Common myeloid progenitor, CD34-positive (primary cell): ENCODE measurements around the gene THBD.

Experiments
- CTCF ChIA-PET: fragments of 350-600 bp; sonication (Branson Sonifier 250); formaldehyde crosslinking; loops from one replicate; lab custom pipeline; 2021; ENCODE audit warnings: antibody characterized with exemption; lab: Charles Lee
- POLR2A ChIA-PET: fragments of 350-600 bp; sonication (Branson Sonifier 250); formaldehyde crosslinking; loops from one replicate; lab custom pipeline; 2021; ENCODE audit warnings: antibody characterized with exemption; lab: Charles Lee
- DNase-seq, 3 donors: peaks; one replicate each; pipeline versions ENCODE4 v3.0.0 to v3.0.0-alpha.2; 2013
- H3K27ac ChIP-seq, 2 experiments: 1 replicate in 1 of 2; 2 replicates in 1 of 2; pipeline ENCODE4 v1.7.0; 2013; ENCODE audit warnings: inconsistent platforms in 2 of 2, low read length in 2 of 2, mild to moderate bottlenecking in 2 of 2, low read depth in 1 of 2, moderate library complexity in 1 of 2; ENCODE audit not compliant: severe bottlenecking in 2 of 2, insufficient read depth in 1 of 2, poor library complexity in 1 of 2
- H3K27me3 ChIP-seq, 5 experiments: replicated peaks in 2 of 5; 1 replicate in 3 of 5; 2 replicates in 2 of 5; pipeline versions ENCODE4 v1.6.1 to v1.7.0; 2013; ENCODE audit warnings: low read length in 4 of 5, mild to moderate bottlenecking in 2 of 5, moderate library complexity in 2 of 5, inconsistent platforms in 1 of 5; ENCODE audit not compliant: insufficient read depth in 5 of 5, control insufficient read depth in 4 of 5
- H3K36me3 ChIP-seq, 4 experiments: 1 replicate in 2 of 4; 2 replicates in 2 of 4; pipeline versions ENCODE4 v1.6.1 to v1.7.0; 2013; ENCODE audit warnings: low read length in 3 of 4, control low read depth in 1 of 4, mild to moderate bottlenecking in 1 of 4; ENCODE audit not compliant: control insufficient read depth in 4 of 4, insufficient read depth in 4 of 4
- H3K4me1 ChIP-seq, 4 experiments: 1 replicate in 3 of 4; 2 replicates in 1 of 4; pipeline versions ENCODE4 v1.6.1 to v1.7.1; 2013; ENCODE audit warnings: low read length in 3 of 4, mild to moderate bottlenecking in 3 of 4, control low read depth in 1 of 4, inconsistent platforms in 1 of 4, moderate library complexity in 1 of 4; ENCODE audit not compliant: control insufficient read depth in 4 of 4, insufficient read depth in 4 of 4; ENCODE audit errors: control extremely low read depth in 1 of 4
- H3K4me3 ChIP-seq, 7 experiments: 1 replicate in 4 of 7; 2 replicates in 3 of 7; pipeline versions ENCODE4 v1.5.1 to v1.7.0; 2013; ENCODE audit warnings: mild to moderate bottlenecking in 7 of 7, low read length in 6 of 7, moderate library complexity in 6 of 7, inconsistent platforms in 2 of 7, low read depth in 2 of 7, control low read depth in 1 of 7; ENCODE audit not compliant: insufficient read depth in 4 of 7, control insufficient read depth in 1 of 7; ENCODE audit errors: extremely low read depth in 1 of 7
- H3K9me3 ChIP-seq, 5 experiments: 1 replicate in 4 of 5; 2 replicates in 1 of 5; pipeline versions ENCODE4 v1.6.1 to v1.7.1; 2013; ENCODE audit warnings: low read length in 4 of 5, mild to moderate bottlenecking in 2 of 5, inconsistent platforms in 1 of 5, low read depth in 1 of 5, moderate library complexity in 1 of 5; ENCODE audit not compliant: control insufficient read depth in 4 of 5, insufficient read depth in 2 of 5; ENCODE audit errors: control extremely low read depth in 1 of 5
- WGBS: methylation state at CpG from one replicate; pipeline ENCODE4 v1.1.5; 2013; ENCODE audit not compliant: insufficient coverage; 5-methylcytosine and 5-hydroxymethylcytosine counted together

THBD gene

DNA sequence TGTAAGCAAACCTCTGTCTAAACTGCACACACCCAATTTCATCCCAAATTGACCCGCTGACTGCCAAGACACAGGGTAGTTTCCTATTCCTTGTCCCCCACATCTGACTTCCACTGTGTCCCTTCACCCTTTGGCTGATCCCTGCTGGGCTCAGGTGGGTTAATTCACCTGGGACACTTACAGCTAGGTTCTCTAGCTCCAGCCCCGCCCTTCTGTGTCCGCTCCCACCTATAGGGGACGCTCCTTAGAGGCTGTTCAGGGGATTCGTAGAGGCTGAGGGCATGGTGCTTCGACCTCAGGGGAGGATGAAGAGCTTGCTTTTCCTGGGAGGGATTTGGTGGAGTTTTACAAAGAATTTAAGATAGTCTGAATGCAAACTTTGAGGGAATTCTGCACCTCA lies 40.7 kb upstream of the THBD start:
- ChIA-PET CTCF (interaction anchor here (1.0 kb wide), 1 partner anchor 22 kb away, joined by 4 read pairs; no protein-coding TSS in a partner anchor), POLR2A (no interaction called here)
- no peak for DNase-seq
- no peak overlapping the region for H3K27ac ChIP-seq
- peaks cover 0 to 3% (median 0%) of the 10 kb centered on the region in 5 experiments for H3K27me3 ChIP-seq
- no peaks in the 10 kb centered on the region for H3K36me3 ChIP-seq
- H3K4me1 ChIP-seq: peaks cover 8 to 36% (median 31%) of the 10 kb centered on the region in 4 experiments
- no peaks in the 10 kb centered on the region for H3K9me3 ChIP-seq
- 96% methylated on average over 4 of the region's 6 CpGs for WGBS
- no peak overlapping the region for H3K4me3 ChIP-seq

DNA sequence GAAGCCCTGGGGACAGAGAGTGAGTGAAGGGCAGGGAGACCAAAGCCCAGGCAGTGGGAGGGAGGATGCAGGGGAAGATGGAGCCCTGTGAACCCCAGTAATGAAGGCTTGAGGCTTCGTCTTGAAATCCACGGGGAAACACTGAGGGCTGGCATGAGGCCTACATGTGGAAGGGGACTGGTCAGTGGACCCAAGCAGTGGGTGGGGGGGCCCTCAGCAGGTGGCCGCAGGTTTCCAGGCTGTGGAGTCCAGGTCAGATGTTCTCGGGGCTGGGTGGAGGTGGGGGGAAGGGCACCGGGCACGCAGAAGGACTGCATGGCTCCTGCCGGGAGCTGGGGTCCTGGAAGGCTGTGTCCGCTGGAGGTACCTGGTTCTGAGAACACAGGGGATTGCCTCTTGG lies 39.4 kb upstream of the THBD start:
- ChIA-PET CTCF (interaction anchor here (1.1 kb wide), 1 partner anchor 13 kb away, joined by 3 read pairs; no protein-coding TSS in a partner anchor), POLR2A (no interaction called here)
- no peaks in the 10 kb centered on the region for H3K36me3 ChIP-seq
- no peak overlapping the region for H3K27ac ChIP-seq
- no peaks in the 10 kb centered on the region for H3K9me3 ChIP-seq
- WGBS: 100% methylated on average over 8 of the region's 8 CpGs
- no peak for DNase-seq
- H3K4me1 ChIP-seq: peaks cover 8 to 49% (median 37%) of the 10 kb centered on the region in 4 experiments
- H3K4me3 ChIP-seq: no peak overlapping the region
- no peaks in the 10 kb centered on the region for H3K27me3 ChIP-seq

DNA sequence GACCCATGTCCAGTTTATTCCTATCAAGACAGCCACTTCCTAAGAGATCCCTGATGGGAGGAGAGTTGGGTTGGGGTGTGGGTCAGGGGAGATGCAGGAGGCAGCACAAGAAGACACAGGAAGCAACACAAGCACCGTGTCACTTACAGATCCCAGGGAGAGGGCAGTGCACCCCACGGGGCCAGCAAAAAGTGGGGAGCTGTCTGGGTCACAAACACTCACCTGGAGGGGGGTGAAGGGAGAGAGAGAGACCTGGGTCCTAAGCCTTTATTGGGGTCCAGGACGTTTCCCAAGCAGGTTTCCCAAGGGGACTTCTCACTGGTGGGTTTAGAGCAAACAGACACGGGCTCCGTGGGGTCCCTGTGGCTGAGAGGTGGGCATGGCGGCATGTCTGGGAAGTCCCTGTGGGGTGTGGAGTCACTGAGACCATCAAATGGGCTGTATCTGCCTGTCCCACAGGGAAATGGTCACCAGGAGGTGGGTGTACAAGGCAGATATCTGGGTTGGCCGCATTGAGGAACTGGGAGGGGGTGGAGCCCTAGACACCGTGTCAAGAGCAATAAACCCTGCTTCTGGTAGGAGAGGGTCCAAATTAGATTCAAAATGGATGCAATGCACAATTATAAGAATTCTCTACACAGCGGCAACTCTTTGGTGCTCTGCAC lies 38.2 kb upstream of the THBD start:
- peak overlapping the region in 1 of 2 experiments; percentile 15 for H3K27ac ChIP-seq
- H3K36me3 ChIP-seq: no peaks in the 10 kb centered on the region
- CTCF ChIA-PET: interaction anchor here (1.1 kb wide), 1 partner anchor 37 kb away, joined by 3 read pairs; no protein-coding TSS in a partner anchor
- peaks cover 14 to 60% (median 41%) of the 10 kb centered on the region in 4 experiments for H3K4me1 ChIP-seq
- POLR2A ChIA-PET: no interaction called here
- H3K27me3 ChIP-seq: no peaks in the 10 kb centered on the region
- no peak overlapping the region for H3K4me3 ChIP-seq
- H3K9me3 ChIP-seq: no peaks in the 10 kb centered on the region
- WGBS: 67% methylated on average over 8 of the region's 9 CpGs
- DNase-seq: peak; percentile 12 to 64 (median 50)

DNA sequence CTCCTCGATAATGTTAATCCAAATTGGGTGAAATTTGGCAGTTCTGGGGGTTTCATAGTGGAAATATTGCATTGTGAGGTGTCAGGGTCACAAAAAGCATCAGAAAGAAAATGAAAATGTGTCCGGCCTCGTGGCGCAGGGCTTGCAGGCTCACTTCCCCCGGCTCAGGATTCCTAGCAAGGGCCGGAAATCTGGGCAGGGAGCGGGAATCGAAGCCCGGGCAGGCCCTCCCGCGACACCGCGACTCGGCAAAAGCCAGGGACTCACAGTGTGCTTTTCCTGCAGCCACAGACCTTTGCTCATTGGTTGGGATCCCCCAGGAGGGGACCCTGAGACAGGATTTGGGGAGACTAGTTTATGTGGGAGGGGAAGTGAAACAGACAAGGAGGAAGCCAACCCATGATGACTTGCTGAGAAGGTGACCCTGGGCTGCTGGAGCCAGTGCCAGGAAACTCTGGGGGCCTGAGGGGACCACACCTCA lies 37.5 kb upstream of the THBD start:
- WGBS: 86% methylated on average over 9 of the region's 14 CpGs
- CTCF ChIA-PET: interaction anchor here (1.5 to 1.8 kb wide), 3 partner anchors 26 to 397 kb away, joined by 4 to 6 read pairs (median 5); partner anchors contain the start of gene THBD

DNA sequence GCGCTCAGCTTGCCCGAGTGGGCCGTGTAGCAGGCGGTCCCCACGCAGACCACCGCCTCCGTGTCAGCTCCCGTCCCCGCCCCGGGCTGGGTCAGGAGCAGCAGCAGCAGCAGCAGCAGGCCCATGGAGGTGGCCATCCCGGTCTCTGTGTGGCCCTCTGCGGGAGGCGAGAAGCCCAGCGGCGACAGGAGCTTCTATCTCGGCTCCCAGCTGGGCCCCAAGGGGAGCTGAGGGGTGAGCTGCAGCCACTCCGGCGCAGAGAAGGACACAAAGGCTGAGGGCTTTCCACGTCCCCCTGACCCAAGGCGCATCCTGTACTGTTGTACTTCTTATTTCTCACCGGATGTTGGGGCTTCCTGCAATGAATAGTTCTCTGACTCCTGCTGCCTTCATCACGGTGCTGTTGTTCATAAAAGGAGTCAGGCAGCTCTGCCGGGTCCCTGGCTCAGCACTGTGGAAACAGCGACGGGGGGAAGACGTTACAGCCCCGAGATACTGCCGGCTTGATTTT lies 36.6 kb upstream of the THBD start, which contains the start of gene CD93:
Gene CD93, minus strand, starts transcription at position 269 of the 511 bp plus-strand sequence. Its CDS starts 132 bp downstream, at position 137.
- DNase-seq: peak; percentile 34 to 74 (median 65)
- 10% methylated on average over 27 of the region's 28 CpGs for WGBS
- POLR2A ChIA-PET: interaction anchor here (0.8 to 1.4 kb wide), 2 partner anchors 28 to 39 kb away, joined by 3 read pairs; no protein-coding TSS in a partner anchor
- no peaks in the 10 kb centered on the region for H3K27me3 ChIP-seq
- no peaks in the 10 kb centered on the region for H3K9me3 ChIP-seq
- H3K4me1 ChIP-seq: peaks cover 14 to 75% (median 45%) of the 10 kb centered on the region in 4 experiments
- H3K4me3 ChIP-seq: peak within 1 kb of the TSS in 4 of 7 experiments; percentile 5 to 58 (median 51)
- no peaks in the 10 kb centered on the region for H3K36me3 ChIP-seq
- CTCF ChIA-PET: interaction anchor here (1.3 to 1.8 kb wide), 5 partner anchors 25 to 396 kb away, joined by 3 to 6 read pairs (median 5); partner anchors contain the start of gene THBD
- H3K27ac ChIP-seq: peak within 1 kb of the TSS in 1 of 2 experiments; percentile 14

More for the DNA sequence above, 37.5 kb upstream of the THBD start:
- DNase-seq: peak in 1 of 3 donors; percentile 24
- no peak overlapping the region for H3K27ac ChIP-seq
- H3K9me3 ChIP-seq: no peaks in the 10 kb centered on the region
- H3K27me3 ChIP-seq: no peaks in the 10 kb centered on the region
- POLR2A ChIA-PET: interaction anchor here (0.8 to 1.4 kb wide), 2 partner anchors 27 to 38 kb away, joined by 3 read pairs; no protein-coding TSS in a partner anchor
- H3K4me3 ChIP-seq: peak overlapping the region in 3 of 7 experiments; percentile 45 to 58 (median 57)
- H3K4me1 ChIP-seq: peaks cover 14 to 68% (median 45%) of the 10 kb centered on the region in 4 experiments
- no peaks in the 10 kb centered on the region for H3K36me3 ChIP-seq

GRCh38 chr20:23085436-23086055 lies 36.1 kb upstream of the THBD start:
- peaks cover 0 to 3% (median under 1%) of the 10 kb centered on the region in 4 experiments for H3K36me3 ChIP-seq
- H3K27ac ChIP-seq: no peak overlapping the region
- ChIA-PET POLR2A (interaction anchor here (1.4 kb wide), 1 partner anchor 40 kb away, joined by 3 read pairs; no protein-coding TSS in a partner anchor), CTCF (interaction anchor here (1.3 to 1.8 kb wide), 5 partner anchors 24 to 396 kb away, joined by 3 to 6 read pairs (median 5); partner anchors contain the start of gene THBD)
- no peaks in the 10 kb centered on the region for H3K9me3 ChIP-seq
- 79% methylated on average over 20 of the region's 23 CpGs for WGBS
- peak overlapping the region in 3 of 7 experiments; percentile 5 to 58 (median 57) for H3K4me3 ChIP-seq
- DNase-seq: peak in 2 of 3 donors; percentile 22 to 36
- H3K4me1 ChIP-seq: peaks cover 14 to 75% (median 45%) of the 10 kb centered on the region in 4 experiments
- no peaks in the 10 kb centered on the region for H3K27me3 ChIP-seq
